Smooth muscle cell (in vitro differentiated cells): ENCODE results near the gene CLASP1. TPM values are rescaled to one million over a fixed set of nuclear protein-coding genes. Genes with fewer than 3 reads are reported as not detected.

ENCODE experiments used
- DNase-seq: peaks from one replicate; lab custom pipeline; 2025; ENCODE audit not compliant: unreplicated experiment; lab: John Stamatoyannopoulos, UW
- H2AFZ ChIP-seq: fragments of 200-600 bp; sonication (generic); 2 replicates; pipeline ENCODE4 v1.6.0; 2016; ENCODE audit warnings: antibody characterized with exemption, low read depth, mild to moderate bottlenecking
- H3F3A ChIP-seq: fragments of 200-600 bp; sonication (generic); 2 replicates; pipeline ENCODE4 v1.6.0; 2017; ENCODE audit warnings: antibody characterized with exemption, low read depth
- H3K27ac ChIP-seq: fragments of 200-600 bp; sonication (generic); 2 replicates; pipeline ENCODE4 v1.5.1; 2016; ENCODE audit warnings: low read depth, mild to moderate bottlenecking
- H3K27me3 ChIP-seq: fragments of 200-600 bp; sonication (generic); 2 replicates; pipeline ENCODE4 v1.6.1; 2016; ENCODE audit warnings: low read depth, mild to moderate bottlenecking
- H3K36me3 ChIP-seq: fragments of 200-600 bp; sonication (generic); 2 replicates; pipeline ENCODE4 v1.5.1; 2016; ENCODE audit warnings: low read depth
- H3K4me1 ChIP-seq: fragments of 200-600 bp; sonication (generic); 2 replicates; pipeline ENCODE4 v1.5.1; 2016; ENCODE audit warnings: low read depth
- H3K4me2 ChIP-seq: fragments of 200-600 bp; sonication (generic); 2 replicates; pipeline ENCODE4 v1.6.0; 2016; ENCODE audit warnings: mild to moderate bottlenecking
- H3K4me3 ChIP-seq: fragments of 200-600 bp; sonication (generic); 2 replicates; pipeline ENCODE4 v1.5.1; 2016; ENCODE audit warnings: mild to moderate bottlenecking
- H3K79me2 ChIP-seq: fragments of 200-600 bp; sonication (generic); 2 replicates; pipeline ENCODE4 v1.6.0; 2016; ENCODE audit warnings: low read depth, mild to moderate bottlenecking
- H3K9ac ChIP-seq: fragments of 200-600 bp; sonication (generic); 2 replicates; pipeline ENCODE4 v1.6.0; 2016; ENCODE audit warnings: low read depth
- H3K9me3 ChIP-seq: fragments of 200-600 bp; sonication (generic); replicated peaks from 2 replicates; pipeline ENCODE4 v1.5.1; 2016; ENCODE audit warnings: low read depth
- H4K20me1 ChIP-seq: fragments of 200-600 bp; sonication (generic); 2 replicates; pipeline ENCODE4 v1.6.0; 2016; ENCODE audit warnings: low read depth
- WGBS: methylation state at CpG from one replicate; pipeline ENCODE4 v1.1.7; 2016; ENCODE audit warnings: low lambda C conversion rate; 5-methylcytosine and 5-hydroxymethylcytosine counted together
- polyA plus RNA-seq: library from polyadenylated mRNA; unstranded; fragments of >200 nt; fragmentation: Nextera tagmentation; extraction: Ambion mirVana; gene quantifications from 2 replicates; pipeline ENCODE4 v1.2.1, GENCODE V29; 2016
- total RNA-seq: library from RNA; depleted of rRNA; stranded (reverse); fragments of >200 nt; gene quantifications from 2 replicates; pipeline ENCODE4 v1.2.3, GENCODE V29; 2014
- TF ChIP-seq, protein P1 (sequence below): fragments of 200-600 bp; sonication (generic); IDR thresholded peaks from 2 replicates; pipeline ENCODE4 v1.5.1; 2017; ENCODE audit warnings: borderline replicate concordance, mild to moderate bottlenecking, antibody characterized with exemption; ENCODE audit not compliant: insufficient read depth, poor library complexity, severe bottlenecking

CLASP1 gene
- total and polyA plus RNA-seq, 2 experiments from 2014 or later: 15.0 to 33.8 TPM

DNA sequence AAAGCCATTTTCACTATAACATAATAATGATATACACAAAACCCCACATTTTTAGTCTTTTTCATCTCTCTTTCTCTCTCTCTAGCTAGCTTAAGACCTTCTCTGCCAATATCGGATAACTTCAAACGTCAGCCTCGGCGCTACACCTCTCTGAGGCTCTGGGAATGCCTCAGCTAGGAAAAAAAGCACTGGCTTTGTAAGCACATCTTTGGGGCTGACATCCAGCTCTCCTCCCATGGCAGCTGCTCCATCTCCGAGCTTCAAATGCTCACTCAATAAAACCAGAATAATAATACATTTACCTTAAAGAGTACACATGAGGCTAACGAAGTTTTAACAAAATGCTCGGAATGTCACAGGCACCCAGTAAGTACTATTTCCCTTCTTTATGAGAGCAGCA lies 107.8 kb downstream of the CLASP1 start:
- Histone ChIP-seq H3K79me2 (peaks cover 57% of the 10 kb centered on the region), H3K27me3 (no peaks in the 10 kb centered on the region), H3K36me3 (no peaks in the 10 kb centered on the region), H3K4me1 (peaks cover 10% of the 10 kb centered on the region), H3K27ac (no peak overlapping the region), H3F3A (no peaks in the 10 kb centered on the region), H3K9ac (no peak overlapping the region), H4K20me1 (peaks cover 100% of the 10 kb centered on the region), H3K9me3 (no peaks in the 10 kb centered on the region), H3K4me2 (no peak overlapping the region), H3K4me3 (no peak overlapping the region), H2AFZ (no peak overlapping the region)
- 84% methylated on average over 7 of the region's 7 CpGs for WGBS
- TF ChIP-seq, protein P1, sequence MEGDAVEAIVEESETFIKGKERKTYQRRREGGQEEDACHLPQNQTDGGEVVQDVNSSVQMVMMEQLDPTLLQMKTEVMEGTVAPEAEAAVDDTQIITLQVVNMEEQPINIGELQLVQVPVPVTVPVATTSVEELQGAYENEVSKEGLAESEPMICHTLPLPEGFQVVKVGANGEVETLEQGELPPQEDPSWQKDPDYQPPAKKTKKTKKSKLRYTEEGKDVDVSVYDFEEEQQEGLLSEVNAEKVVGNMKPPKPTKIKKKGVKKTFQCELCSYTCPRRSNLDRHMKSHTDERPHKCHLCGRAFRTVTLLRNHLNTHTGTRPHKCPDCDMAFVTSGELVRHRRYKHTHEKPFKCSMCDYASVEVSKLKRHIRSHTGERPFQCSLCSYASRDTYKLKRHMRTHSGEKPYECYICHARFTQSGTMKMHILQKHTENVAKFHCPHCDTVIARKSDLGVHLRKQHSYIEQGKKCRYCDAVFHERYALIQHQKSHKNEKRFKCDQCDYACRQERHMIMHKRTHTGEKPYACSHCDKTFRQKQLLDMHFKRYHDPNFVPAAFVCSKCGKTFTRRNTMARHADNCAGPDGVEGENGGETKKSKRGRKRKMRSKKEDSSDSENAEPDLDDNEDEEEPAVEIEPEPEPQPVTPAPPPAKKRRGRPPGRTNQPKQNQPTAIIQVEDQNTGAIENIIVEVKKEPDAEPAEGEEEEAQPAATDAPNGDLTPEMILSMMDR: no peak
- no peak for DNase-seq

DNA sequence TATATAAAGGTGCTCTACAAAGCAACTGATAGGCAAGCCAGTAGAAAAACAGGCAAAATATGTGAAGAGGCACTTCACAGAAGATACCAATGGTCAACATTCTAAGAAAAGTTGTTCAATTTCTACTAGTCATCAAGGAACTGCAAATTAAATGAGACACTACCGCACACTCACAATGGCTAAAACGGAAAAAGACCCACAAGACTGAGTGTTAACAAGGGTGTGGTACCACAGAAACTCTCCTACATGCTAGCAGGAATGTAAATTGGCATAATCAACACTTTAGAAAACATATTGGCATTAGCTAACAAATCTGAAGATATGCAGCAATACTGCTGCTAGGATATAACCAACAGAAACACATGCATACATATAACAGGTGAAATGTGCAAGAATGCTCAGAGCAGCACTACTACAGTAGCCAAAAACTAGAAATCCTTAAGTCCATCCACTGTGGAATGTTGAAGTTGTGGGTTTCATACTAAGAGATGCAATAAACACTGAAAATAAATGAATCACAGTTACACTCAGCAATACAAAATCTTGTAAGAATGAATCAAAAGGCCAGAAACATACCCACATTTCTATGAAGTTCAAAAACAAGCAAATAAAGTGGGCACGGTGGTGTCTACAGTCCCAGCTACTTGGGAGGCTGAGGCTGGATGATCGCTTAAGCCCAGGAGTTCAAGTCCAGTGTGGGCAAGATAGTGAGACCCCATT lies 109.4 kb downstream of the CLASP1 start:
- DNase-seq: no peak
- no peaks in the 10 kb centered on the region for H3K9me3 ChIP-seq

DNA sequence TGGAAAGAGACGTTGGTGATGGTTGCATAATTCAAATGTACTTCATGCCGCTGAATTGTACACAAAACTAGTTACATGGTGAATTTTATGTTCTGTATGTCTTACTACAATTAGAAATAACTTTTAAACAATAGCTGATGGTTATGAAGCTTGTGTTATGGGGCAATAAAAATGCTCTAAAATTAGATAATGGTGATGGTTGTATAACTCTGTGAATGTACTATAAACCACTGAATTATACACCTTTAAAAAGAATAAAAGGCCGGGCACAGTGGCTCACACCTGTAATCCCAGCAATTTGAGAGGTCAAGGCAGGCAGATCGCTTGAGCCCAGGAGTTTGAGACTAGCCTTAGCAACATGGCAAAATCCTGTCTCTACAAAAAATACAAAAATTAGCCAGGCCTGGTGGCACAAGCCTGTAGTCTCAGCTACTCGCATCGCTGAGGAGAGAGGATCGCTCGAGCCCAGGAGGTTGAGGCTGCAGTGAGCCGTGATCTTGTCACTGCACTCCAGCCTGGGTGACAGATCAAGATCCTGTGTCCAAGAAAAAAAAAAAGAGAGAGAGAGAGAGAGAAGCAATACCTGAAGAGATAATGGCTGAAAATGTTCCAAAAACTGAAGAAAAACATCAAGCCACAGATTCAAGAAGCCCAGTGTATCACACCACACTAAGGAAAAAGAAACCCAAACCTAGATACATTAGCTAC lies 112.3 kb downstream of the CLASP1 start:
- no peak overlapping the region for H3K4me3 ChIP-seq
- TF ChIP-seq, protein P1: no peak
- no peak overlapping the region for H3K27ac ChIP-seq
- no peak for DNase-seq
- no peak overlapping the region for H3K4me2 ChIP-seq
- no peaks in the 10 kb centered on the region for H3K27me3 ChIP-seq
- H3K9me3 ChIP-seq: no peaks in the 10 kb centered on the region
- WGBS: 94% methylated on average over 9 of the region's 9 CpGs
- no peak overlapping the region for H3K9ac ChIP-seq
- H2AFZ ChIP-seq: no peak overlapping the region
- H3K79me2 ChIP-seq: peaks cover 53% of the 10 kb centered on the region
- peaks cover 9% of the 10 kb centered on the region for H3K4me1 ChIP-seq
- H3F3A ChIP-seq: peaks cover 4% of the 10 kb centered on the region
- H3K36me3 ChIP-seq: no peaks in the 10 kb centered on the region
- H4K20me1 ChIP-seq: peaks cover 89% of the 10 kb centered on the region

More for the DNA sequence above, 109.4 kb downstream of the CLASP1 start:
- no peak overlapping the region for H3K9ac ChIP-seq
- H3K4me2 ChIP-seq: no peak overlapping the region
- H3K27me3 ChIP-seq: no peaks in the 10 kb centered on the region
- no peak overlapping the region for H3K4me3 ChIP-seq
- TF ChIP-seq, protein P1: no peak
- H3F3A ChIP-seq: no peaks in the 10 kb centered on the region
- H3K4me1 ChIP-seq: peaks cover 10% of the 10 kb centered on the region
- H3K79me2 ChIP-seq: peaks cover 51% of the 10 kb centered on the region
- H2AFZ ChIP-seq: no peak overlapping the region
- no peaks in the 10 kb centered on the region for H3K36me3 ChIP-seq
- peaks cover 91% of the 10 kb centered on the region for H4K20me1 ChIP-seq
- H3K27ac ChIP-seq: no peak overlapping the region
- WGBS: 88% methylated on average over 4 of the region's 4 CpGs
